PC-3 (cell line): Measurements from ENCODE around the gene RNF5.

Source experiments
- CTCF ChIP-seq: fragments of 300-600 bp; sonication (generic); conservative IDR thresholded peaks from 2 replicates; pipeline ENCODE4 v1.5.1; 2017; ENCODE audit warnings: antibody characterized with exemption, low read depth, mild to moderate bottlenecking, low read length
- EZH2 ChIP-seq: fragments of 300-600 bp; sonication (generic); IDR thresholded peaks from one replicate; pipeline ENCODE4 v1.6.1; 2017; ENCODE audit warnings: antibody characterized with exemption, mild to moderate bottlenecking, low read length; ENCODE audit not compliant: unreplicated experiment

- TF ChIP-seq CTCF (no peak), EZH2 (no peak)
These were observed 20.1 kb downstream of the RNF5 start for GRCh38 chr6:32198345-32198696.
